Measurements from ENCODE around the gene ZFAND4. TPM values are rescaled to one million over a fixed set of nuclear protein-coding genes. Genes with fewer than 3 reads are reported as not detected.
"Not testable (repeated sequence)": the region's sequence is repeated elsewhere in the genome, so short reads cannot be mapped to it uniquely, and the experiment has no call there.

ZFAND4 gene
- total RNA-seq, 1 donor, result 10.9 TPM

DNA sequence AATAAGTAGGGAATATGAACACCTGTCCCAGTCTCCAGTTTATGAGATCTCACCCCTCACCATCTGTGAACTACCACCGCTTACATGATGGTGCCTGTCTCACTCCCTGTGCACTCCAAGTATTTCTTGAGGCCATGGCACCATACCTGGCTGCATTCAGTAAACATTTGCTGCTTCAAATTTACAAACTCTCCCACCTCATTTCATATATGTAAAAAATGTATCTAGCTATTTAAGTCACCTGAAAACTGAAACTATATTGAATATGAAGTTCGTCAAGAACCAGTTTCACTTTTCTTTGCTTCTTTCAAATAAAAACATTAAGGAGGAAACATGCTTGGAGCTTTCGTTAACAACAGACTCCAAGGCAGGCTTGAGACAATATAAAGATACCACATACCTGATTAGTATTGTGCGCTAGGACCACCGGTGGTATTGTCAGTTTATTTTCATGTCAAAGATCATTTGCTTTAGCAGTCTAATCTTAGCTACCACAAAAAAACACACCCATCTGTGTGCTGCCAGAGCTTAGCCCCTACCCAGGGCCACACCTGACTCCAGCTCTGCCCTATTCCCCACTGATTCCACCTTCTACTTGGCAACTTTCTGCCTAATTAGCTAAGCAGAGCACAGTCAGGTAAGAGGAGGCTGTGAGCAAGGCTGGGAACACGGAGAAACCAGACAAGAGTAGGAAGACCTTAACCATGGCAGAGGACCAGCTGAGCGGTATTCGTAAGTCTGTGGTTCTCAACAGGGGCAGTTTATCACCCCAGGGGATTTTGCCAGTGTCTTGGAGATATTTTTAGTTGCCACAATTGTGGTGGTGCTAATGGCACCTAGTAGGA, 92.0 kb downstream of the ZFAND4 start:
- no peak overlapping the region for H3K27ac ChIP-seq (ENCODE audit: low read depth, low read length)
- TF ChIP-seq, protein P1, sequence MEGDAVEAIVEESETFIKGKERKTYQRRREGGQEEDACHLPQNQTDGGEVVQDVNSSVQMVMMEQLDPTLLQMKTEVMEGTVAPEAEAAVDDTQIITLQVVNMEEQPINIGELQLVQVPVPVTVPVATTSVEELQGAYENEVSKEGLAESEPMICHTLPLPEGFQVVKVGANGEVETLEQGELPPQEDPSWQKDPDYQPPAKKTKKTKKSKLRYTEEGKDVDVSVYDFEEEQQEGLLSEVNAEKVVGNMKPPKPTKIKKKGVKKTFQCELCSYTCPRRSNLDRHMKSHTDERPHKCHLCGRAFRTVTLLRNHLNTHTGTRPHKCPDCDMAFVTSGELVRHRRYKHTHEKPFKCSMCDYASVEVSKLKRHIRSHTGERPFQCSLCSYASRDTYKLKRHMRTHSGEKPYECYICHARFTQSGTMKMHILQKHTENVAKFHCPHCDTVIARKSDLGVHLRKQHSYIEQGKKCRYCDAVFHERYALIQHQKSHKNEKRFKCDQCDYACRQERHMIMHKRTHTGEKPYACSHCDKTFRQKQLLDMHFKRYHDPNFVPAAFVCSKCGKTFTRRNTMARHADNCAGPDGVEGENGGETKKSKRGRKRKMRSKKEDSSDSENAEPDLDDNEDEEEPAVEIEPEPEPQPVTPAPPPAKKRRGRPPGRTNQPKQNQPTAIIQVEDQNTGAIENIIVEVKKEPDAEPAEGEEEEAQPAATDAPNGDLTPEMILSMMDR (IDR thresholded peaks at IDR 0.05; ENCODE audit: extremely low read depth, low read depth, low read length), result no peak
- H3K4me1 ChIP-seq (ENCODE audit: insufficient read depth, low read length), result no peaks in the 10 kb centered on the region
- no peak for DNase-seq (ENCODE audit: insufficient read length, low spot score, missing footprints)
- no peaks in the 10 kb centered on the region for H3K36me3 ChIP-seq (ENCODE audit: insufficient read depth, low read length)
- H3K4me3 ChIP-seq (ENCODE audit: insufficient read depth, low read length), result no peak overlapping the region
- peak overlapping the region; percentile 46 for H3K4me2 ChIP-seq (ENCODE audit: insufficient read depth, low read length)
- H2AFZ ChIP-seq (ENCODE audit: low read length), result no peak overlapping the region
- peaks cover 16% of the 10 kb centered on the region for H3K79me2 ChIP-seq (ENCODE audit: insufficient read depth, low read length)
- H4K20me1 ChIP-seq (ENCODE audit: insufficient read depth, low read length), result peaks cover 24% of the 10 kb centered on the region
- H3K27me3 ChIP-seq (ENCODE audit: insufficient read depth, low read length), result no peaks in the 10 kb centered on the region
- H3K9me3 ChIP-seq (ENCODE audit: low read depth, low read length), result no peaks in the 10 kb centered on the region

DNA sequence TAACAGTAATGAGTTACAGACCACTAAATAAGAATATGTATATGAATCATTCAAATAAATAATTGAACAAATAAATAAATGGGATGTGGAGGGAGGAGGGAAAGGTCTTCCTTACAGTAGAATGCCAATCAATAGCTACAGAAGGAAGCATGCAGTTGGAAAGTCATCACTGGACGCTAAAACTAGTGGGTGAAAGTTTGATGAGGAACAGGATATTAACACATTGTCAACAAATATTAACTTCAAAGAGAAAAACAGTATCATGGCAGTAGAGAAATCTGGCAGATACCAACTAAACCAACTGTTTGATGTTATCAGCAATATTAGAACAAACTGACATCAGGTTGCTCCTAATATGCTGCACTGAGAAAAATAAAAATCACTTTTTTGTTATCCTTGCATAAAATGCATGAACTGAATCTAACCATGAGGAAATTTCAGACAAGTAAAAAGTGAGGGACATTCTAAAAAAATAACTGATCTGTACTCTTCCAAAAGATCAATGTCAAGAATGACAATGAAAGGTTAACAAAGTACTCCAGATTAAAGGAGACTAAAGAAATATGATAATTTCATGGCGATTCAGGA, 94.1 kb downstream of the ZFAND4 start:
- peaks cover 14% of the 10 kb centered on the region for H4K20me1 ChIP-seq (ENCODE audit: insufficient read depth, low read length)
- no peaks in the 10 kb centered on the region for H3K36me3 ChIP-seq (ENCODE audit: insufficient read depth, low read length)
- DNase-seq (ENCODE audit: insufficient read length, low spot score, missing footprints), result no peak
- no peak overlapping the region for H3K27ac ChIP-seq (ENCODE audit: low read depth, low read length)
- H3K4me3 ChIP-seq (ENCODE audit: insufficient read depth, low read length), result no peak overlapping the region
- no peak overlapping the region for H3K4me2 ChIP-seq (ENCODE audit: insufficient read depth, low read length)
- no peaks in the 10 kb centered on the region for H3K27me3 ChIP-seq (ENCODE audit: insufficient read depth, low read length)
- H3K79me2 ChIP-seq (ENCODE audit: insufficient read depth, low read length), result peaks cover 14% of the 10 kb centered on the region
- no peaks in the 10 kb centered on the region for H3K9me3 ChIP-seq (ENCODE audit: low read depth, low read length)
- TF ChIP-seq, protein P1 (IDR thresholded peaks at IDR 0.05; ENCODE audit: extremely low read depth, low read depth, low read length), result no peak
- H2AFZ ChIP-seq (ENCODE audit: low read length), result no peak overlapping the region
- no peaks in the 10 kb centered on the region for H3K4me1 ChIP-seq (ENCODE audit: insufficient read depth, low read length)

DNA sequence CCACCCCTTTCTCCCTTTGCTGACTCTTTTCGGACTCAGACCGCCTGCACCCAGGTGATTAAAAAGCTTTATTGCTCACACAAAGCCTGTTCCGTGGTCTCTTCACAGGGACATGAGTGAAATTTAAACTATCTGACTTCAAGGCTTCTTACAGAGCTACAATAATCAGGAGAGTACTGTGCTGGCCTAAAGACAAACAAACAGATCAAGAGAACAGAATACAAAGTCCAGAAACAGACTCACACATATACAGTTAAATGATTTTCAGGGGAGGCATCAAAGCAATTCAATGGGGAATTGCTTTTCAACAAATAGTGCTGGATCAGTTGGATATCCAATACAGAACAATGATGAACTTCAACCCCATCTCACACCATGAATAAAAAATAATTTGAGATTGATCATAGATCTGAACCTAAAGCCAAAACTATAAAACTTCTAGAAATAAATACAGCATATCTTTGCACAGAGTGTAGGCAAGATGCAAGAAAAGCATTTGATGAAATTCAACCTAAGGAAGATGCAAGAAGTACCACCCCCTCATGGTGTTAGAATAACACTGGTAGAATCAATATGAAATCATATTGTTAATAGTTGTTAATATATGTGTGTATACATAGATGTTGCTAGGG, 96.5 kb downstream of the ZFAND4 start:
- Histone ChIP-seq H3K4me2 (ENCODE audit: insufficient read depth, low read length) (no peak overlapping the region), H3K4me3 (ENCODE audit: insufficient read depth, low read length) (no peak overlapping the region), H4K20me1 (ENCODE audit: insufficient read depth, low read length) (peaks cover 6% of the 10 kb centered on the region), H3K27ac (ENCODE audit: low read depth, low read length) (no peak overlapping the region), H3K4me1 (ENCODE audit: insufficient read depth, low read length) (no peaks in the 10 kb centered on the region), H3K36me3 (ENCODE audit: insufficient read depth, low read length) (no peaks in the 10 kb centered on the region), H3K27me3 (ENCODE audit: insufficient read depth, low read length) (no peaks in the 10 kb centered on the region), H3K9me3 (ENCODE audit: low read depth, low read length) (no peaks in the 10 kb centered on the region), H3K79me2 (ENCODE audit: insufficient read depth, low read length) (peaks cover 12% of the 10 kb centered on the region), H2AFZ (ENCODE audit: low read length) (no peak overlapping the region)
- TF ChIP-seq, protein P1 (IDR thresholded peaks at IDR 0.05; ENCODE audit: extremely low read depth, low read depth, low read length), result no peak
- no peak for DNase-seq (ENCODE audit: insufficient read length, low spot score, missing footprints)

DNA sequence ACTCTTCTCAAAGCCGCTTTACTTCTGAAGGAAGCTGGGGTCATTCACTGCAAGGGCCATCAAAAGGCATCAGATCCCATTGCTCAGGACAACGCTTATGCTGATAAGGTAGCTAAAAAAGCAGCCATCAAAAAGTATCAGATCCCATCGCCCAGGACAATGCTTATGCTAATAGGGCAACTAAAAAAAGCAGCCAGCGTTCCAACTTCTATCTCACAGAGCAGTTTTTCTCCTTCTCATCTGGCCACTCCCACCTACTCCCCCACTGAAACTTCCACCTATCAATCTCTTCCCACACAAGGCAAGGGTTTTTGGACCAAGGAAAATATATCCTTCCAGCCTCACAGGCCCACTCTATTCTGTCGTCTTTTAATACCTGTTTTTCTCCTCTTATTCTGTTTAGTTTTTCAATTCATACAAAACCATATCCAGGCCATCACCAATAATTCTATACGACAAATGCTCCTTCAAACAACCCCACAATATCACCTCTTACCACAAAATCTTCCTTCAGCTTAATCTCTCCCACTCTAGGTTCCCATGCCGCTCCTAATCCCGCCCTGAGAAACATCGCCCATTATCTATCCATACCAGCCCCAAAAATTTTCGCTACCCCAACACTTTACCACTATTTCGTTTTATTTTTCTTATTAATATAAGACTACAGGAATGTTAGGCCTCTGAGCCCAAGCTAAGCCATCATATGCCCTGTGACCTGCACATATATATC, 97.4 kb downstream of the ZFAND4 start:
- not testable (repeated sequence) for H3K27me3 ChIP-seq (ENCODE audit: insufficient read depth, low read length); H3K79me2 ChIP-seq (ENCODE audit: insufficient read depth, low read length); H4K20me1 ChIP-seq (ENCODE audit: insufficient read depth, low read length); H3K27ac ChIP-seq (ENCODE audit: low read depth, low read length); H3K4me3 ChIP-seq (ENCODE audit: insufficient read depth, low read length); H2AFZ ChIP-seq (ENCODE audit: low read length); H3K4me1 ChIP-seq (ENCODE audit: insufficient read depth, low read length); H3K9me3 ChIP-seq (ENCODE audit: low read depth, low read length); DNase-seq (ENCODE audit: insufficient read length, low spot score, missing footprints); H3K4me2 ChIP-seq (ENCODE audit: insufficient read depth, low read length); H3K36me3 ChIP-seq (ENCODE audit: insufficient read depth, low read length)

Data from osteoblast (primary cell).